Nephron progenitor cell (in vitro differentiated cells): ENCODE measurements around the gene FAM184B.

ENCODE experiments used
- DNase-seq: peaks from one replicate; pipeline ENCODE4 v3.0.0; 2021
- H3K27ac Mint-ChIP-seq: 2 replicates; pipeline ENCODE4 v1.8.0; 2021; ENCODE audit warnings: mild to moderate bottlenecking, moderate library complexity, mixed read lengths
- H3K27me3 Mint-ChIP-seq: 2 replicates; pipeline ENCODE4 v1.8.0; 2021; ENCODE audit warnings: mild to moderate bottlenecking, low read depth, mixed read lengths; ENCODE audit not compliant: poor library complexity
- H3K36me3 Mint-ChIP-seq: 2 replicates; pipeline ENCODE4 v1.8.0; 2021; ENCODE audit warnings: low read depth, mixed read lengths
- H3K4me1 Mint-ChIP-seq: 2 replicates; pipeline ENCODE4 v1.8.0; 2021; ENCODE audit warnings: mixed read lengths
- H3K4me3 Mint-ChIP-seq: 2 replicates; pipeline ENCODE4 v1.8.0; 2021; ENCODE audit warnings: mild to moderate bottlenecking, moderate library complexity, mixed read lengths
- H3K9me3 Mint-ChIP-seq: 2 replicates; pipeline ENCODE4 v1.8.0; 2021; ENCODE audit warnings: mild to moderate bottlenecking, moderate library complexity, mixed read lengths
- CTCF ChIP-seq: fragments of 200-600 bp; sonication (generic); IDR thresholded peaks from 2 replicates; pipeline ENCODE4 v1.5.0; 2021; ENCODE audit warnings: antibody characterized with exemption

FAM184B gene

DNA sequence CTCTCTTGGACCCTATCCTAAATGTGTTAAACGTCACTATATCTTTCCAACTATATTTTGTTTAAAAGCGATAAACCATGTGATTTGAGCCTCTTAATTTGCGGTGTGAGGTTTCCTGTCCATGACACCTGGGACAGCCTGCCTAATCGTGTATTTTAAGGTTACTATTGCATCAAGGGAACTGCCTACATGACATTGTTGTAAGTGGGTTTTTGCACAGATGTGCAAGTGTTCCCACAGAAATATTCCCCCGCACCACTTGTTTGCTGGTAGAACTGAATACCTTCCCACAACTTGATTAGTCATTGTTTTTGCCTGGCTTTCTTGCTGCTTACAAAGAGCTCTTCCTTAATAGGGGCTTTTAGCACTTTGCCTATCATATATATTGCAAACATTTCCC lies 5.1 kb upstream of the FAM184B start:
- H3K27me3 Mint-ChIP-seq = peaks cover 38% of the 10 kb centered on the region
- H3K4me1 Mint-ChIP-seq = peaks cover 8% of the 10 kb centered on the region
- peaks cover 13% of the 10 kb centered on the region for H3K36me3 Mint-ChIP-seq
- TF ChIP-seq CTCF = no peak
- DNase-seq = no peak
- no peak overlapping the region for H3K4me3 Mint-ChIP-seq
- H3K27ac Mint-ChIP-seq = no peak overlapping the region
- peaks cover 7% of the 10 kb centered on the region for H3K9me3 Mint-ChIP-seq

DNA sequence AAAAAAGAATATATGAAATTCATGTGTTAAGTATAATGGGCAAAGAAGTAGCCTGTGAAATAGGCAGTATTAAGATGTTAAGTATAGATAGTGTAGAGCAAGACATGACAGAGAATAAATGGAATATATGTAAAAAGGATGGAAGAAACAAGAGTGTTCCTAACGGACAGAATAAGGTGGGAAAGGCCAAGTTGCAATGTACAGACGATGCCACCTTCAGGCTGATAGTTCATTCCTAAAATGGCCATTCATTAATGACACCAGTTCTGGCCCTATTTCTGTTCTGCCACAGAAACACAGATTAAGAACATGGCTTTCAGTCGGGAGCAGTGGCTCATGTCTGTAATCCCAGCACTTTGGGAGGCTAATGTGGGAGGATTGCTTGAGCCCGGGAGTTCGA lies 4.4 kb upstream of the FAM184B start:
- no peak for DNase-seq
- Mint-ChIP-seq H3K9me3 (peaks cover under 1% of the 10 kb centered on the region), H3K4me3 (no peak overlapping the region), H3K27me3 (peaks cover 45% of the 10 kb centered on the region), H3K27ac (no peak overlapping the region), H3K36me3 (peaks cover 6% of the 10 kb centered on the region), H3K4me1 (peaks cover 10% of the 10 kb centered on the region)
- no peak for TF ChIP-seq CTCF

DNA sequence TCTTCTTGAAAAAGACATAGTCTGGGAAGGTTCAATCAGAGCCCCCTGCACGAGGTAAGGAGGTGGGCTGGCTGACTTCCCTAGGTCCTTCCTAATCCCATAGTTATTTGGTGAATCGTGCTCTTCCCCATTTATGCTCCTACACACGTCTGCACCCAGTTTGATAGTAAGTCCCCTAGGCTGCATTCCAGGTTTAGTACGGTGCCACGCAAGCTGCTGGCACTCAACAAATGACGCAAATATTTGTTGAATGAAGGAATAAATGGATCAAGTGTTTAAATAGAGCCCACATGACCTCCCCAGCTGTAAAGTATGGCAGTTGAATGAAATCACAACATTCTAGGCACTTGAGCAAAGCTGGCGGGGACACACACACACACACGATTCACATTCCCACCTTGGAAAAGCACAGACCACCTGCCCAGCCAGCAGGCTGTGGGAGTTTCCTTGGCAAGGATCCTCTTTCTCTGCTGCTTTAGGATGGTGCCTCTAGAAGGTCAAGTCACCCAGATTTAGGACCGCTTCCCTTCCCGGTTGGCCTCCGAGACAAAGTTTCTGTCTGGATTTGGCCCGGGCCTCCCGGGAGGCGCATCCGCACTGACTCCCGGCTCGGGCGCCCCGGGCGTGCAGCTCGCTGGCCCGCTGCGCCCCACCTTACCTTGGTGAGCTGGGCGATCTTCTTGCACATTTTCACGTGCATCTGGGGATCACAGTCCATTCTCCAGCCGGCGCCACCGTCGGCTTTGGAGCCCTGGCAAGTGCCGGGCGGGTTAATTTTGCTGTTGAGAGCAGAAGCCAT lies 721 bp downstream of the FAM184B start:
- no peak for DNase-seq
- Mint-ChIP-seq H3K4me1 (peaks cover 21% of the 10 kb centered on the region), H3K9me3 (peaks cover 9% of the 10 kb centered on the region), H3K27ac (no peak overlapping the region), H3K27me3 (peaks cover 81% of the 10 kb centered on the region), H3K4me3 (peak overlapping the region; percentile 82), H3K36me3 (no peaks in the 10 kb centered on the region)
- TF ChIP-seq CTCF = no peak

DNA sequence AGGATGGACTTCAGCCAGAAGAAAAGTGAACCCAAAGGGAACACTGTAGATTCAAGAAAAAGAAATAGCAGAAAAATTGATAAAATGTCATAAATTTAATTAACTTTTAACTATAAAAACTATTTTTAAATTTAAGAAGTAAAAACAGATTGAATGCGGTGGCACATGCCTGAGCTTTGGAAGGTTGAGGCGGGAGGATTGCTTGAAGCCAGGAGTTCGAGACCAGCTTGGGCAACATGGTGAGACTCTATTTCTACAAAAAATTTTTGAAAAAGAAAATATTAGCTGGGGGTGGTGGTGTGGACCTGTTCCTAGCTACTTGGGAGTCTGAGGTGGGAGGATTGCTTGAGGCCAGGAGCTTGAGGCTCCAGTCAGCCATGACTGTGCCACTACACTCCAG lies 3.0 kb downstream of the FAM184B start:
- no peak for DNase-seq
- Mint-ChIP-seq H3K9me3 (peaks cover 9% of the 10 kb centered on the region), H3K4me1 (peaks cover 21% of the 10 kb centered on the region), H3K4me3 (no peak overlapping the region), H3K36me3 (no peaks in the 10 kb centered on the region), H3K27ac (no peak overlapping the region), H3K27me3 (peaks cover 76% of the 10 kb centered on the region)
- TF ChIP-seq CTCF = no peak

GRCh38 chr4:17773135-17773698 lies 8.2 kb downstream of the FAM184B start:
- Mint-ChIP-seq H3K4me3 (no peak overlapping the region), H3K4me1 (peaks cover 12% of the 10 kb centered on the region), H3K27ac (no peak overlapping the region), H3K36me3 (no peaks in the 10 kb centered on the region), H3K27me3 (peaks cover 30% of the 10 kb centered on the region), H3K9me3 (peaks cover 5% of the 10 kb centered on the region)
- no peak for DNase-seq
- TF ChIP-seq CTCF = no peak
